Stimulated activated CD4-positive, alpha-beta T cell treated with anti-CD3 and anti-CD28 coated beads, Interleukin-1b, Interleukin-23, amount 100 ng/mL, for 48 hours (primary cell): ENCODE data around the gene JARID2.

Experiments used
- DNase-seq: peaks from one replicate; pipeline ENCODE4 v3.0.0-alpha.2; 2020

Gene JARID2

GRCh38 chr6:15427331-15428070 is 181.6 kb downstream of the JARID2 start:
- no peak for DNase-seq

- DNase-seq = no peak
These were observed 183.6 kb downstream of the JARID2 start for GRCh38 chr6:15429141-15430110.

GRCh38 chr6:15430186-15430585 is 184.3 kb downstream of the JARID2 start:
- no peak for DNase-seq

DNA sequence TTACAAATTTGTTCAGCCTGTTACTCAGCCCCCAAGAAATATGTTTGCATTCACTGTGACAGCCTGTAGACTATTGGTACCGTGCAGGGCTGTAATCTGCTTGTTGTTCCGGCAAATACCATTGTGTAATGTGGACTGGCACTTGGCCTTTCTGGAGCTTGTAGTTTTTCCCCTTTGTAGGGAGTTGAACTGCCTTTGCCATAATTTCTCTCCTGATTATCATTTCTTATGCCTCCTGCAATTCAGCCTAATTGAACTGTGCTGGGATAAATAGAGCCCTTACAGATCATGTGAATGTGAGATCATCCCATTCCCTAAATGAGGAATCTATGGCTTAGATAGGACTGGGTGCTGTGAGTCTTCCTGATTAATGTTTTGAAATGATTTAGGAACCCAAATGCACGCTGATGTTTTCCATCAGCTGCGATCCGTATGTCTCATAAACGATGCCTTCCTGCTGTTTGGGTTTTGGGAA is 185.1 kb downstream of the JARID2 start:
- DNase-seq = no peak

GRCh38 chr6:15431762-15432483 is 186.1 kb downstream of the JARID2 start:
- DNase-seq = no peak

DNA sequence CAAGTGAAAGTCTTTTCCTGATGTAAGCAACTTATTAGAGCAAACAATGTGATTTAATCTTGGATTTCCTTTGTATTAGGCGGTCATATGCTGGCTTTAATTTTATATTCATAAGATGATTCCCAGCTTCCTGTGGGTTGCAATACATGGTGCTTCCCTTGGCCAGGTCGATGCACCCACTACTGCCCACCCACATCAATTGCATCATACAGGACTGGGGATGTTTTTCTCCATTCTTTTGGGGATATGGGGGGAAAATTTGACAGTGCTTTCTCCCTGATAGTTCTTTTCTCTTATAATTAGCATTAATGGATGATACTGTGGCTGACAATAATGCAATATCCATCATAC is 187.6 kb downstream of the JARID2 start:
- DNase-seq = no peak

- DNase-seq = no peak
These were observed 188.4 kb downstream of the JARID2 start for GRCh38 chr6:15434263-15434662.

DNA sequence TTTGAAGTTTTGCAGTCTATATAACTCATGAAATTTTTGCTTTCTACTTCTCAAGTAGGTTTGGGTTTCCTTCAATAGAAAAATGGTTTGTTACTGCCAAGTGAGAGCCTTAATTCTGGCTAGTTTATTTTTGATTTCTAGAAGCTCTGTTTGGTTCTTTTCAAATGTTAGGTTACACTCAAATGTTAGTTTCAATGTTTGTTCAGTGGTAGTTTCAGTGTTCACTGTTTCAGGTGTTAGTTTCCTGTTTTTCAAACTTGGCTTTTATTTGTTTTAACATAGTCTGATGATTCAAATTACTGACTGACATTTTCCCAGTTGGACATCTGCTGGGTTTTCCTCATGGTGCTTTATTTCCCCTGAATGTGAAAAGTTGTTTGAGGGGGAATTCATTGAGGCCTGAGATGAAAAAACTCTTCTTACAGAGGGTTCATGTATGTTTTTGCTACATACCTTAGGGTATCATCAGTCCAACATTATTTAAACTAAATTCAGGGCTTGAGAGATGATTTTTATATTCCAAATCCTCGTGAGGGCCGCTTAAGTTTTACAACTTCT is 189.0 kb downstream of the JARID2 start:
- no peak for DNase-seq

DNA sequence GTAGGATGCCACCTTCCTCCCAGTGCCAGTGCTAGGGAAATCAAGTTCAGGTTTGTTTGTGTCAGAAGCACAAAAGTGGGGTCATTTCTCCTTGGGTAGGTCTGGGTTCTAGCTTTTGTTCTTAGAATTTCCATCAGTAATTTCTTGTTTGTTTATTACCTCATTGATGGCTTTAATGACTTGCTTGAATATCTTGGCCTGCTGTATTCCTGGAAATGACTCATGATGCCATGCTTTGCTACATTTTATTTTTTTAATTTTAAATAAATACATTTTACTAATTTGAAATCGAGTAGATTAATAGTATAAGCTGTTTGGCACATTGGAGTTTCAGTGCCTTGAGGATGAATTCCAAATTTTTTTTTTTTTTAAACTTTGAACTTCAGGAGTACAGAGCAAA is 189.6 kb downstream of the JARID2 start:
- DNase-seq = no peak

GRCh38 chr6:15436451-15436850 is 190.6 kb downstream of the JARID2 start:
- DNase-seq = no peak

DNA sequence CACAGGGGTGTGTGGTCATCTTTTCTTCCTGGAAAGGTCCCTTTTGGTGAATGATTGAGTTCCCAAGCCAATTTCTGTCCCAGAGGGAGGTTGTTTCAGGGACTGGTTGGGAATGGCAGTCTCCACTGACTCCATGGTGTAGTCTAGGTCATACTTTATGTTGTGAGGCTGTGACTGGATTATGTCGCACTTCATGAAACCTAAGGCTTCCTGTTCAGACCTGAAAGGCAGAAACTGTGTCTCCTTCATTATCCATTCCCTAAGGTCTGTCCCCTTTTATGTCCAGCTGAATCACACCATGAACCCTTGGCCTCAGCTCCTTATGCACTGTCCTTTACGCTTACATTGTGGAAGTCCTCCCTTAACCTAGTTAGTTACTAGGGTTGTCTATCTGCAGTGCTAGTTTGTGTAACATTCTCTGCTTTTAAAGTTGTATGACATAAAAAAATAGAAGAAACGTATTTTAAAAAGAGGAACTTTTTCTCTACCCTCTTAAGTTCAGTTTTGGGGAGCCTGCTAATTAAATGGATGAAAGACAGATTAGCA is 191.3 kb downstream of the JARID2 start:
- DNase-seq = no peak

DNA sequence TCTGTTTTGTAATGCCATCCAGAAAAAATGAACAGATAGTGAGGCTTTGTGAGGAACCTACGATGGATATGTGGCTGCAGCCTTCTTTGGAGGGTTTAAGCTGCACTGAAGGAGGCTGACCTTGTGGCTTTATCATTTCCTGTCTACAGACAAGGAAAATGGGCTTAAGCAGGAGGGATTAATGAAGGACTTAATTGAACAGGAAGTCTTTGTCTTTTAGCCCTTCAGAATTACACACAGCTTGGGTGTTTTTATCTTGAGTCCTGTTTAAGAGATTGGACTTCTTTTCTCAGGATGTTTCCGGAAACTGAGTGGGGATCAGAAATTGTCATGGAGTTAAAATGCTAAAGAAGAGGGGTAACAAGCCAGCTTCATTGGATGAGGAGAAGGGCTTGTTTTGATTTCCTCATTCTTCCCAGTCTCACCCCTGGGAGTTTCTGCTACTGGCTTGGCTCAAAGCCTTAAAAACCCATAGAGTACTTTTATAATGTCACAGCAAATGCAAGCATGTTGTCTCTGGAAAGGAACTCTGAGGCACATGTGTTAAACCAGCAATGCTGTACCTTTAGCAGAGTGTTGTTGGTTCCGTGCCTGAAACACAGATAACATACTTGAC is 193.6 kb downstream of the JARID2 start:
- DNase-seq = no peak

DNA sequence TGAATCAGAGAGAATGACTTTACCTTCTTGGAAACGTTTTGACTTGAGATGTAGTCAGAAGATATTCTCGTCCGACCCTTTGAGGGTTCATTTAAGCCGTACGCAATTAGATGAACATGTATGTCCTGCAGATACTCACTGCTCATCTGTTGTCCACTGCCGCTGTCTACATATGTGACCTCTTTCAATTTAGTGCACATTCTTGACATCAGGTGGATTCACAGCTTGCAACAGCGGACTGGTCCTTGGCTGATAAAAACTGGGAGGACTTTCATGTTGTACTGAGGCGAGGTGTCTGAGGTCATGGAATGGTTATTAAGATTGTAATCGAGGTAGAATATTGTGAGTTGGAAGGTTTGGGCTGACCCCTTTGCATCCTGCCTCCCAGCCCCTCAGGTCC is 194.2 kb downstream of the JARID2 start:
- no peak for DNase-seq

- DNase-seq = peak; percentile 8
These were observed 195.5 kb downstream of the JARID2 start for GRCh38 chr6:15441215-15441868.

DNA sequence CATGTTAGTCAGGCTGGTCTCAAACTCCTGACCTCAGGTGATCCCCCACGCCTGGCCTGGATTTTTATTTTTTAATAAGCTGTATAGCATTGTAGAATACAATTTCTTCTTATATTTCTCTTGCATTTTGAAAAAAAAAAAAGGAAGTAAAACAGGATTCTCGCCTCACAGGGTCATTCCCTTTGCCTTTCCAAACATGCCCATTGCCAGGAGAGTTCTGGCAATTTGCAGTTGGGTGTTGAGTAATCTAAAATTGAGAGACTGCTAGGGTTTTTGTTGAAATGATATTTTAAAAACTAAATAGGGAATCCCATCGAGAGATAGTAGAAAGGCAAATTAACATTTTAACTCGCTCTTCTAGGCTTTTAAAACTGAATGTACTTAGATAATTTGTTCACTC is 196.1 kb downstream of the JARID2 start:
- DNase-seq = no peak

DNA sequence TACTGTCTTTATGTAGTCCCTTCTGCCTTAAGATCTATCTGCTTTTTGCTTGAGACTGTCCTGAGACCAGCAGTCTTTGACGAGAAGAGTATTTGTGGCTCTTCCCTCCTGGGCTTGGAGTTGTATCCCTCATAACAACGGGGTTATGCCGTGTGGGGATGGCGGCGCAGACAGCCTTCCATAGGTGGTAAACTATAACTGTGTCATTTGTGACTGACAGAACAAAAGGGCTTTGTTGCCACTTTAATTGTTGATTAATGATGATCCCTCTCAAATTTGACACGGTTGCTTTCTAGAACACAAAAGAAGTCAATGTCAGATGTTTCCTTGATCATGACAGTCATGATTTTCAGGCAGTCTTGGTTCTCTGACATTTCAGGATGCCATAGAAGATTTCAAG is 196.6 kb downstream of the JARID2 start:
- DNase-seq = no peak

DNA sequence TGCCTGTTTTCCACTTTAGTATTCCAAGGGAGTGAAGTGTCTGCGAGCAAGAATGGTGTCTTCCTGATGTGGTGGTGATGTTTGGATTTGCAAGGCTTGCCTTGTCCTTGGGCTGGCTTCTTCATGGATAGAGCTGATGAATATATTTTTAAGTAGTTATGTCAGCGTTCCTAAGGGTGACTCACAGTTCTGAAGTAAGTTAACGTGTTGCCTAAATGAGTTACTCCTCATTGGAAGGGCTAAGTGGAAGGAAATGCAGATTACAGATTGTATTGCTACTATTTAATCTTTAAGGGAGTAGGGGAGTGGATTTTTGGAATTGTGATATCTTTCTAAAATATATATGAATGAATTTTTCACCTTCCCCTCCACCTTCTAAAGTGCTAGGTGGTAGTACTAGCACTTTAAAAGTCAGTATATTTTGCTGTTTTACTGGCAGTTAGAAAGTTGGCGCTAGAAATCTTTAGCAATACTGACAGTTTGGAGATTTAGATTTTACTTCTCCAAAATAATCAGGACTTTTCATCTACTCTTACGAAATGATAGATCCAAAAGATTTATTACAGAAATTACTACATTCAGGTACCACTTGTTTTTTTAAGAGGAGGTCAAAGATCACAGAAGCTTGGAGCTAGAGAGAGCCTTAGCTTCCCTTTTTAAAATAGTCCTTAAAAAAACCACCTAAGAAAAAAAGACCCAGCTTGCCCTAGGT is 197.4 kb downstream of the JARID2 start:
- DNase-seq = no peak

DNA sequence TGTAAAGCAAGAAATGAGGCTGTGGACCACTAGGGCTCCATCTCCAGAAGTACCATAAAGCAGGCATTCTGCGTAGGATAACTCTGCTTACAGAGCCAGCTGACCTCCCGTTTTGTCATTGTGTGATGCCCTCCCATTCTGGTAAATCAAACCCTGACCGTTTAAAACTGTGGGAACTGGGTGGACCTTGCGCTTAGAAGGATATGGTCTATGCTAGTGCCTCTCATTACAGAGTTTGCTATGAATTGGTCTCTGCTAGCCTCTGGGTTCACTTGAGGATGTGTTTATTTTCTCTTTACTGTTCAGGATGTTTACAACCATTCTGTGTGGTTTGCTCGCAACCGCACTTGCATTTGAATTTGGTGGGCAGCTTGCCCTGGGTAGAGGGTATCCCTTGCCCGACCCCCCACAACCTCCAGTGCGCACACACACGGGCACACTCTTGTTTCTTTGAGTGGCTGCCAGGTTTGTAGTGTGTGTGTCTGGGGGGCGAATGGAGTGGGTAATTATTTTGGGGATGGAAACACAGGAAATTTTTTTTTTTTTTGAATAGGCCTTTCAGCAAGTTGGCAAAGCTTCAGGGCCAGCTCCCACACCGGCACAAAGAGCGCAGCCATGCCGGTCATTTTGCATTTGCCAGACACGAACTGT is 198.3 kb downstream of the JARID2 start:
- no peak for DNase-seq

- no peak for DNase-seq
These were observed 199.0 kb downstream of the JARID2 start for GRCh38 chr6:15444881-15445280.

- DNase-seq = no peak
These were observed 201.8 kb downstream of the JARID2 start for GRCh38 chr6:15447546-15448267.
